Mesenchymal stem cell (in vitro differentiated cells and primary cell): ENCODE measurements around the gene NUB1.

Source experiments
- DNase-seq: peaks from one replicate; pipeline ENCODE4 v3.0.0-alpha.2; 2013
- H2AFZ ChIP-seq: one replicate; pipeline ENCODE4 v1.6.1; 2013; ENCODE audit warnings: low read depth, mild to moderate bottlenecking, control low read depth, inconsistent platforms, low read length, moderate library complexity
- H2AK5ac ChIP-seq: 2 replicates; pipeline ENCODE4 v1.6.1; 2013; ENCODE audit warnings: low read length, moderate library complexity, mild to moderate bottlenecking, inconsistent platforms; ENCODE audit not compliant: severe bottlenecking
- H2BK120ac ChIP-seq: one replicate; pipeline ENCODE4 v1.6.1; 2013; ENCODE audit warnings: low read depth, mild to moderate bottlenecking, inconsistent platforms, low read length, moderate library complexity
- H2BK12ac ChIP-seq, 2 experiments: one replicate each; pipeline ENCODE4 v1.6.1; 2013; ENCODE audit warnings: inconsistent platforms in 2 of 2, low read length in 2 of 2, mild to moderate bottlenecking in 2 of 2, moderate library complexity in 2 of 2, control low read depth in 1 of 2
- H2BK15ac ChIP-seq: one replicate; pipeline ENCODE4 v1.6.1; 2013; ENCODE audit warnings: mild to moderate bottlenecking, low read depth, inconsistent platforms; ENCODE audit not compliant: poor library complexity, severe bottlenecking
- H2BK5ac ChIP-seq: 2 replicates; pipeline ENCODE4 v1.6.1; 2013; ENCODE audit warnings: low read depth, mild to moderate bottlenecking, low read length, control low read depth, inconsistent platforms; ENCODE audit not compliant: poor library complexity, severe bottlenecking
- H3K14ac ChIP-seq, 2 experiments: one replicate each; pipeline ENCODE4 v1.6.1; 2013; ENCODE audit warnings: inconsistent platforms in 2 of 2, low read length in 2 of 2, control low read depth in 1 of 2, mild to moderate bottlenecking in 1 of 2, moderate library complexity in 1 of 2
- H3K18ac ChIP-seq, 2 experiments: one replicate each; pipeline ENCODE4 v1.6.1; 2013; ENCODE audit warnings: inconsistent platforms in 2 of 2, low read length in 2 of 2, control low read depth in 1 of 2, low read depth in 1 of 2, mild to moderate bottlenecking in 1 of 2
- H3K23ac ChIP-seq, 2 experiments: one replicate each; pipeline ENCODE4 v1.6.1; 2013; ENCODE audit warnings: inconsistent platforms in 2 of 2, low read length in 2 of 2, mild to moderate bottlenecking in 2 of 2, moderate library complexity in 2 of 2, control low read depth in 1 of 2
- H3K27ac ChIP-seq: 2 replicates; pipeline ENCODE4 v1.5.1; 2013; ENCODE audit warnings: mild to moderate bottlenecking, moderate library complexity, low read length, control low read depth, inconsistent platforms; ENCODE audit not compliant: poor library complexity, severe bottlenecking
- H3K27me3 ChIP-seq, 2 experiments: 2 replicates each; pipeline versions ENCODE4 v1.6.1 to v1.7.0; 2013; ENCODE audit warnings: low read length in 2 of 2, mild to moderate bottlenecking in 2 of 2, moderate library complexity in 2 of 2, control low read depth in 1 of 2, inconsistent platforms in 1 of 2; ENCODE audit not compliant: control insufficient read depth in 1 of 2, insufficient read depth in 1 of 2
- H3K36me3 ChIP-seq, 2 experiments: 2 replicates each; pipeline versions ENCODE4 v1.6.1 to v1.7.0; 2013; ENCODE audit warnings: low read length in 2 of 2, control low read depth in 1 of 2, inconsistent platforms in 1 of 2, low read depth in 1 of 2, mild to moderate bottlenecking in 1 of 2; ENCODE audit not compliant: insufficient read depth in 2 of 2, control insufficient read depth in 1 of 2
- H3K4ac ChIP-seq, 2 experiments: one replicate each; pipeline ENCODE4 v1.6.1; 2013; ENCODE audit warnings: inconsistent platforms in 2 of 2, low read length in 2 of 2, mild to moderate bottlenecking in 2 of 2, moderate library complexity in 2 of 2, control low read depth in 1 of 2, low read depth in 1 of 2
- H3K4me1 ChIP-seq: 2 replicates; pipeline ENCODE4 v1.6.1; 2013; ENCODE audit warnings: low read depth, low read length, control low read depth; ENCODE audit not compliant: control insufficient read depth, insufficient read depth
- H3K4me2 ChIP-seq: 2 replicates; pipeline ENCODE4 v1.6.1; 2013; ENCODE audit warnings: low read length, mild to moderate bottlenecking, inconsistent platforms; ENCODE audit not compliant: poor library complexity, severe bottlenecking
- H3K4me3 ChIP-seq, 2 experiments: 2 replicates each; pipeline versions ENCODE4 v1.5.1 to v1.7.0; 2013; ENCODE audit warnings: low read length in 2 of 2, mild to moderate bottlenecking in 2 of 2, control low read depth in 1 of 2, low read depth in 1 of 2; ENCODE audit not compliant: insufficient read depth in 1 of 2
- H3K79me1 ChIP-seq: replicated peaks from 2 replicates; pipeline ENCODE4 v1.6.1; 2013; ENCODE audit warnings: mild to moderate bottlenecking, control low read depth, low read length, inconsistent platforms; ENCODE audit not compliant: poor library complexity, severe bottlenecking
- H3K9ac ChIP-seq: 2 replicates; pipeline ENCODE4 v1.7.0; 2013; ENCODE audit warnings: mild to moderate bottlenecking, low read length, moderate library complexity
- H3K9me3 ChIP-seq: 2 replicates; pipeline ENCODE4 v1.7.0; 2013; ENCODE audit warnings: mild to moderate bottlenecking, low read length; ENCODE audit not compliant: control insufficient read depth
- H4K8ac ChIP-seq: one replicate; pipeline ENCODE4 v1.6.1; 2013; ENCODE audit warnings: inconsistent platforms, mild to moderate bottlenecking, low read length, moderate library complexity
- H4K91ac ChIP-seq: one replicate; pipeline ENCODE4 v1.6.1; 2013; ENCODE audit warnings: mild to moderate bottlenecking, low read length, inconsistent platforms
- WGBS: methylation state at CpG from one replicate; pipeline ENCODE4 v1.1.7; 2013; ENCODE audit warnings: mixed read lengths; 5-methylcytosine and 5-hydroxymethylcytosine counted together

The NUB1 gene

GRCh38 chr7:151366166-151366879 lies 24.7 kb downstream of the NUB1 start:
- H3K27me3 ChIP-seq = no peaks in the 10 kb centered on the region
- no peak overlapping the region for H3K4ac ChIP-seq
- H3K9ac ChIP-seq = peak overlapping the region; percentile 70
- no peak overlapping the region for H2BK12ac ChIP-seq
- no peak overlapping the region for H2BK5ac ChIP-seq
- H3K4me3 ChIP-seq = no peak overlapping the region
- no peak overlapping the region for H3K14ac ChIP-seq
- peak overlapping the region; percentile 67 for H2AK5ac ChIP-seq
- H3K79me1 ChIP-seq = peaks cover under 1% of the 10 kb centered on the region
- no peak overlapping the region for H4K91ac ChIP-seq
- peak overlapping the region; percentile 31 for H3K27ac ChIP-seq
- H3K9me3 ChIP-seq = no peaks in the 10 kb centered on the region
- no peak overlapping the region for H3K23ac ChIP-seq
- H3K18ac ChIP-seq = no peak overlapping the region
- no peak overlapping the region for H2BK120ac ChIP-seq
- no peak overlapping the region for H3K4me2 ChIP-seq
- no peak overlapping the region for H4K8ac ChIP-seq
- H3K4me1 ChIP-seq = peaks cover 9% of the 10 kb centered on the region
- H2AFZ ChIP-seq = no peak overlapping the region
- no peak overlapping the region for H2BK15ac ChIP-seq
- DNase-seq = no peak
- WGBS = 84% methylated on average over 9 of the region's 9 CpGs
- peaks cover 16 to 49% of the 10 kb centered on the region in 2 experiments for H3K36me3 ChIP-seq

DNA sequence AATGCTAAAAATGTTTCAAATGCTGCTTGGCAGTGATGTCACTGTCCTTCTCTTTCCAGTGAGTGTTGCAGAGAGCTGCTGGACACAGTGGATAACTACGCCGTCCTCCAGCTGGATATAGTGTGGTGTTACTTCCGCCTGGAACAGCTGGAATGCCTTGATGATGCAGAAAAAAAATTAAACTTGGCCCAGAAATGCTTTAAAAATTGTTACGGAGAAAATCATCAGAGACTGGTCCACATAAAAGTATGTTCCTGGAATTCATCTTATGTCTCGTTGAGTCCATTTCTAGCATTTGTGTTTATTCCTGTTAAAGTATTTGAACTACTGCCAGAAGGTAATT lies 25.2 kb downstream of the NUB1 start:
- Histone ChIP-seq H3K79me1 (peaks cover 2% of the 10 kb centered on the region), H2BK15ac (no peak overlapping the region), H3K27ac (peak overlapping the region; percentile 31), H3K14ac (no peak overlapping the region), H3K4me1 (peaks cover 9% of the 10 kb centered on the region), H3K23ac (no peak overlapping the region), H3K27me3 (no peaks in the 10 kb centered on the region), H2AK5ac (no peak overlapping the region), H3K9ac (peak overlapping the region; percentile 70), H2AFZ (no peak overlapping the region), H2BK12ac (no peak overlapping the region), H2BK5ac (no peak overlapping the region), H3K4ac (no peak overlapping the region), H3K36me3 (peaks cover 20 to 44% of the 10 kb centered on the region in 2 experiments), H3K18ac (no peak overlapping the region), H4K8ac (no peak overlapping the region), H4K91ac (no peak overlapping the region), H3K4me2 (no peak overlapping the region), H2BK120ac (no peak overlapping the region), H3K9me3 (no peaks in the 10 kb centered on the region), H3K4me3 (no peak overlapping the region)
- 66% methylated on average over 5 of the region's 5 CpGs for WGBS
- DNase-seq = peak; percentile 50

- DNase-seq = peak; percentile 48
- peaks cover 20 to 40% of the 10 kb centered on the region in 2 experiments for H3K36me3 ChIP-seq
- no peak overlapping the region for H3K18ac ChIP-seq
- H3K14ac ChIP-seq = no peak overlapping the region
- H4K91ac ChIP-seq = no peak overlapping the region
- peak overlapping the region; percentile 60 for H3K9ac ChIP-seq
- H2BK5ac ChIP-seq = no peak overlapping the region
- no peaks in the 10 kb centered on the region for H3K27me3 ChIP-seq
- H3K23ac ChIP-seq = no peak overlapping the region
- H3K4me1 ChIP-seq = peaks cover 9% of the 10 kb centered on the region
- no peak overlapping the region for H3K4me2 ChIP-seq
- H3K4me3 ChIP-seq = no peak overlapping the region
- no peak overlapping the region for H2BK12ac ChIP-seq
- no peak overlapping the region for H2BK15ac ChIP-seq
- H2BK120ac ChIP-seq = no peak overlapping the region
- H3K79me1 ChIP-seq = peaks cover 2% of the 10 kb centered on the region
- no peaks in the 10 kb centered on the region for H3K9me3 ChIP-seq
- H3K27ac ChIP-seq = no peak overlapping the region
- H3K4ac ChIP-seq = no peak overlapping the region
- no peak overlapping the region for H2AK5ac ChIP-seq
- no peak overlapping the region for H2AFZ ChIP-seq
- H4K8ac ChIP-seq = no peak overlapping the region
- WGBS = 63% methylated on average over 4 of the region's 4 CpGs
Observed at GRCh38 chr7:151367284-151367683, 25.7 kb downstream of the NUB1 start.

GRCh38 chr7:151368136-151368571 lies 26.5 kb downstream of the NUB1 start:
- Histone ChIP-seq H2AFZ (no peak overlapping the region), H2BK12ac (no peak overlapping the region), H3K14ac (no peak overlapping the region), H2BK15ac (no peak overlapping the region), H3K9ac (peak overlapping the region; percentile 60), H2BK5ac (no peak overlapping the region), H4K91ac (no peak overlapping the region), H3K79me1 (peaks cover 2% of the 10 kb centered on the region), H3K4me3 (no peak overlapping the region), H3K27ac (no peak overlapping the region), H2BK120ac (no peak overlapping the region), H3K27me3 (no peaks in the 10 kb centered on the region), H2AK5ac (no peak overlapping the region), H3K23ac (no peak overlapping the region), H3K36me3 (peaks cover 20 to 31% of the 10 kb centered on the region in 2 experiments), H3K4me2 (no peak overlapping the region), H3K4me1 (peaks cover 16% of the 10 kb centered on the region), H3K18ac (no peak overlapping the region), H3K9me3 (no peaks in the 10 kb centered on the region), H4K8ac (no peak overlapping the region), H3K4ac (no peak overlapping the region)
- 4% methylated on average over 10 of the region's 11 CpGs for WGBS
- DNase-seq = peak; percentile 75
